Activated CD4-positive, CD25-positive, alpha-beta regulatory T cell treated with anti-CD3 and anti-CD28 coated beads, Interleukin-2, amount 50 U/mL, for 72 hours (primary cell): Measurements from ENCODE around the gene ARPC1A.

Experiments used
- DNase-seq: peaks from one replicate; pipeline ENCODE4 v3.0.0; 2021

ARPC1A gene

DNA sequence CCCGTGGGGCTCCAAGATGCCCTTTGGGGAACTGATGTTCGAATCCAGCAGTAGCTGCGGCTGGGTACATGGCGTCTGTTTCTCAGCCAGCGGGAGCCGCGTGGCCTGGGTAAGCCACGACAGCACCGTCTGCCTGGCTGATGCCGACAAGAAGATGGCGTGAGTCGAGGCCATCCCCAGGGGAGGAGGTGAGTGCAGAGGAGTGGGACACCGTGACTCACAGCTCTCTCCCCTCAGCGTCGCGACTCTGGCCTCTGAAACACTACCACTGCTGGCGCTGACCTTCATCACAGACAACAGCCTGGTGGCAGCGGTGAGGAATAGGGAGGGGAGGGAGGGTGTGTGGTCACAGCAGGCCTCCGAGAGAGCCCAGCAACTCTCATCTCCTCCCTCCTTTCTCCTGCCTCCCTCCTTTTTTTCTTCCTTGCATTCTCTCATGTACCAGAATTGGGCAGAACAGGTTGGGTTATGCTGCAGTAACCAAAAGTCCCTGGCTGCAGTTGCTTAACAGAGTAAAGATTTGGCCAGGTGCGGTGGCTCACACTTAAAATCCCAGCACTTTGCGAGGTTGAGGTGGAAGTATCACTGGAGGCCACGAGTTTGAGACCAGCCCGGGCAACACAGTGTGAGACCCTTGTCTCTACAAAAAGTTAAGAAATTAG is 65.4 kb downstream of the ARPC1A start:
- DNase-seq = no peak

DNA sequence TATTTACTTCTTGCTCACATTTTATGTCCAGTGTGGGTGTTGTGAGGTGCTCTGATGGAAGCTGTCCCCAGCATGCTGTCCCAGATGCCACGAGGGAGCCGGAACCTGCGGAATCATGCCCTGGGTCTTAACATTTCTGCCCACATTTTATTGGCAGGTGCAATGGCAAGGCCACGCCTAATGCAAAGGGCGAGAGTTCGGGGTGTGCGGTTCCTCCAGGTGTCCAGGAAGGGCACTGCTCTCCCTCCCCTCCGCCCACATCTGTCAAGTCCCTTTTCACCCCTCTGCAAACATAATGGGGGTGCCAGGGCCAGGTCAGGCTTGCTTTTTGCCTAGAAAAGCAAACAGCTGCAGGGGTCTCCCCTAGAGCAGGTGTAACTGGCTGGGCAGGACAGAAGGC is 66.3 kb downstream of the ARPC1A start:
- DNase-seq = no peak

DNA sequence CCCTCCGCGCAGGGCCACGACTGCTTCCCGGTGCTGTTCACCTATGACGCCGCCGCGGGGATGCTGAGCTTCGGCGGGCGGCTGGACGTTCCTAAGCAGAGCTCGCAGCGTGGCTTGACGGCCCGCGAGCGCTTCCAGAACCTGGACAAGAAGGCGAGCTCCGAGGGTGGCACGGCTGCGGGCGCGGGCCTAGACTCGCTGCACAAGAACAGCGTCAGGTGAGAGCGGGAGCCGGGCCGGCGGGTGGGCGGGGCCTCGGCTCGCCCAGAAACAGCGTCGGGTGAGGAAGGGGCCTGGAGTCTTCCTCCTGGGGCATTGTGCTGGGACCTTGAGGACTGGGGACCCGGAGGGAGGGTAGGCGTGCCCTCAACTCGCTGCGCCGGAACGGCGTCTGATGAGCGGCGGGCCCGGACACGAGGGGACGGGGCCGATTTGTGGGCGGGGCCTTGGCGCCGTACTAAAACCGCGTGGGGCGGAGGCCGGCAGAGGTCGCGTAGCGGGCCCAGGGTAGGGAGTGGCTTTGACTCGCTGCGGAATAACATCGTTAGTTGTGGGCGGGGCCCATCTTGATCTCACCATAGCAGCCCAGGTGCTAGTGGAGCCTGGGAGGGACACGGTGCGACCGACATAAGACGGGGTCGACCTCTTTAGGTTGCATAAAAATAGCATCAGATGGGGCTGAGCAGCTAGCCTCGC is 67.1 kb downstream of the ARPC1A start:
- DNase-seq = peak; percentile 78

GRCh38 chr7:99393355-99394187 is 67.9 kb downstream of the ARPC1A start:
- DNase-seq = no peak

GRCh38 chr7:99394188-99394502 is 68.4 kb downstream of the ARPC1A start:
- DNase-seq = no peak

GRCh38 chr7:99395616-99396327 is 70.1 kb downstream of the ARPC1A start:
- DNase-seq = no peak

DNA sequence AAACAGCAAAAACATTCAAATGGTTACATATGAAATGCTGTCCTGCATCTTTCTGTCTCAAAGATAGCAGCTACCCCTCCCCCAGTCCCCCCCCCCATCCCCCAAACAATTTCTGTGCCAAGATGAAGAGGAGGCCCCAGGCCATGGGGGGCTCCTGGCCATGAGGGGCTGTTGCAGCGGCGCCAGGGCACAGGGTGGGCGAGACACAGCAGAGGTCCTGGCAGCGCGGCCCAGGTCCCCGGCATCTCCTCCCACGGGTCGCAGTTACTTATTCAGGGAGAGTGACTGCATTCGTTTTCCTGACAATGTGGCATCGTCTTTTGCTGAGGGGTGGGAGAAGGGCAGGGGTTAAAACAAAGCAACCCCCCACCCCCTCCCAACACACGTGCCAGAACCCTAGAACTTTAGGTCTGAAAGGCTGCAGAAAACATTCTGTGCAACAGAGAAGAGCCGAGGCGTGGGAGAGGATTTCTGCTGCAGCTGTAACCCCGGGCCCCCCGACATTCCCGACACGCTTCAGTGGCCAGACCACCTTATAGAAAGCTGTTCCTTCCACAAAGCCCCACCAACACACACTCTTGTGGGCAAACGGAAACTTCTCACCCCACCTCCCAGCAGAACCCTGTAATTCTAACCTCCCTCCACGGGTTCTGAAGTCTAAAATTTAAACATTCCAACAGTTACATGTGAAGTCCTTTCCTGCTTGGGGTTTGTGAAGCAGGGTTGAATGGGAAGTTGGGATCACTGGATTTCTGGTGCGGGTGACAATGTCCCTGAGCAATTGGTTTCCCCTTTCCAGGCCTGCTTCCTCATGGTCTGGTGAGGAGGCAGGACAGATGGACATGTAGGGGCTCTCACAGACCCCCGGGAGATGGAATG is 71.0 kb downstream of the ARPC1A start:
- no peak for DNase-seq

DNA sequence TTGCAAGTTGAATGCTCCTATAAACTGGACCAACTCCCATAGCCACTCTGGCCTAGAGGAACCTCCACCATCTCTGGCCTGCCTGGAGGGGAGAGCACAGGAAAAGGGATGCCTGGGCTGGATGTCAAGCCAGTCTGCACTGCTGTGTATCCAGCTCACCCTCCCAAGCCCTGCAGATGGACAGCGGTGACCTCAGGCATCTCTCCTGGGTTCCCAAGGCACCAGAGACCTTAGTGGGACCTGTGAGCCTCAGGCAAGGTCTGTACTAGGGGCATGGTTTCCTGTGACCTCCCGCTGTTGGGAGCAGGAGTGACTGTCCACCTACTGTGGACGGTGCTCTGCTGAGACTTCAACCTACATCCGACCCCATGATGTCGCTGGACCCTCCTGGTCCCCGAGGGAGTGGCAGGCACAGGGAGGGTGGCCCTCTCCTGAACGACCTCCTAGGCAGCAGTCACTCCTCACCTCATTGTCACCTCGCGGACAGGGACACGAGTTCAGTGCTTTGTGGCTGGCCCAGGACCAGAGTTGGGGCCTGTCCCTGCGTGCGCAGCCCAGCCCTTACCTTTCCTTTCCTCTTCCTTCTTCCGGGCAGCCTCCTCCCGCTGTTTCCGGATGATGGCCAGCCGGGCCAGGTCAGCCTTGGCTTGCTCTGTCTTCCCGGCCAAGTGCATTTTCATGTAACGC is 71.7 kb downstream of the ARPC1A start:
- no peak for DNase-seq

- DNase-seq = no peak
Measured at GRCh38 chr7:99398891-99399445, 73.3 kb downstream of the ARPC1A start.

- DNase-seq = no peak
Measured at GRCh38 chr7:99399597-99399996, 73.9 kb downstream of the ARPC1A start.

DNA sequence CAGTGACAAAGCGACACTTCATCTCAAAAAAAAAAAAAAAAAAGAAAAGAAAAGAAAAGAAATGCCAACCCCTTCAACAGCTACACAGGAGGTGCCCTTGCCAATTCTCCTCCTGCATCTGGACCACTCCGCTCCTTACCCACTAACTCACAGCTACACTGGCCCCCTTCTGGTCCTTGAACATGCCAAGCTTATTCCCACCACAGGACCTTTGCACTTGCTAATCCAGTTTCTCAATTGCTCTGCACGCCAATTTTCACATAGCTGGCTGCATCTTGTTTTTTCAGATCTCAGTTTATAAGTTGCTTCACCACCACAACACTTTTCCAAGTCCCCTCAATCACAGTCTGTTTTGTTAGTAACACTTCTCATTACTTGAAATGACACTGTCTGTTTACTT is 77.2 kb downstream of the ARPC1A start:
- DNase-seq = no peak

DNA sequence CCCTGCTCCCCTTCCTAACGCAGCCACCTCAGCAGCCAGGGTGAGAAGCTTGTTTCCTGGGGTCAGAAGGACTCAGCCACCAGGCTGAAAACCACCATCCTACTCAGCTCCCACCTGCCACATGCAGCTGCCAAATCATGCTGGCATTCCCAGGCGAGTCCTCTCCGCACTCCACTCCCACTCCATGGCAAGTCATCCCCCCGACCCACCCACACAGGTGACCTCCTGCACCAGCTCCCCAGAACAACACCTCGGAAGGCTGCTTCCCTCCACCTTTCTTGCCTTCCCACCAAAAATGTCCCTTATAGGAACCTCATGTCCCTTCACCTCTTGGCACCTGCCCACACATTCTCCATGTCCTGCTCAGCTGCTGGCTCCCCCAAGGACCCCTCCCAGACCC is 78.1 kb downstream of the ARPC1A start:
- no peak for DNase-seq

DNA sequence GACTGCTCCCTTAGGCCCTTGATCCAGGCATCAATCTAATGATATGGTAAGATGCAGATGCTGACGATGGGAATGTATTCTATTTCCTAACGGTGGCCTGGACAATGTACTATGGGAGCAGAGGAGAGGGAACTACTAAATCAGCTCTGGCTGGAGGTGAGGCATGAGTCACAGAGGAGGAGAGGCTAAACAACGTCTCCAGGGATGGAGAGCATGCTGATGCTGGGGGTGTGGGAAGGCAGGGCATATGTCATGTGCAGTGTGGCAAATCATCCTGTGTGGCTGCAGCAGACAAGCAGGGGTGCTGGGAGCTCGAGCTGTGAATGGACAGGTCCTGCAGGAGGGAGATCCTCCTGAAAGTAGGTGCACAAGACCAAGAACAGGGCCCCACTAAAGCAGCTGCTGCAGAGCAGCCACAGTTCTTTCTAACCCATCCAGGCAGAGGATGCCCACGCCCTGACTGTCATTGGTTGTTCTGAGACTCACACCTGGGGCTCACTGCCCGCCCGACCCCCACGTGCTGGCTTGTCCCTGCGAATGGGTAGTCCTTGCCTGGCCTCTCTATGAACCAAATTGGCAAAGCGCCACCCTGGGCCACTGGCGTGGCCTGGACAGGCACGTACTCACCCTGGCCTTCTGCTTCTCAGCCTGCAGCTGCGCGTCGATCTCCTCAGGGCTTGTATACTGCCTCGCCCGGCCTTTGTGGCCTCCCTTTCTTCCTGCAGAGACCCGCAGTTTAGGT is 78.7 kb downstream of the ARPC1A start:
- DNase-seq = no peak

- DNase-seq = no peak
Measured at GRCh38 chr7:99404977-99405320, 79.3 kb downstream of the ARPC1A start.

- no peak for DNase-seq
Measured at GRCh38 chr7:99406557-99406956, 80.9 kb downstream of the ARPC1A start.

DNA sequence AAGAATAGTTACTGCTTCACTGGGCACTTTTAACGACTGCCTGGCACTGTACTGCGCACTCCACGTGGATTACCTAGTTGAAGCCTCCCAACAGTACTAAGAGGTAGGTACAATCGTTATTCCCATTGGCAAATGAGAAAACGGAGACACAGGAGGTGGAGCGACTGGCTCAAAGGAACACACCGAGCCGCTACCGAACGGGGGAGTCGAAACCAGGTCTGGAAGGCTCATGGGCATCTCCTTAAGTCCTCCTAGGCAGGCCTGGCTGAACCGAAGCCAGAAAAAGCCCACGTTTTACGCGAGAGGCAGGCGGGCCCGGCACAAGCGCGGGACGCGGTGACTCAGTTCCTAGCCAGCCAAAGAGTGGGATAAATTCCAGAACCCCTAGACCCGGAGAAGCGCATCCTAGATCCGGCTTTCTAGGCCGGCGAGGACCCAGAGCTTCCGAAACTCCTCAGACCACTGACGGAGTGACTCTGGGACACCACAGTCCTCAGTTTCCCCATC is 82.2 kb downstream of the ARPC1A start:
- DNase-seq = peak; percentile 41

- peak; percentile 91 for DNase-seq
Measured at GRCh38 chr7:99408379-99409191, 82.9 kb downstream of the ARPC1A start, which contains the start of the genes BUD31 and PDAP1. TSS of gene BUD31 (plus strand) at chr7:99408969. CDS start at chr7:99411093, 2,124 bp downstream. TSS of gene PDAP1 (minus strand) at chr7:99408597. CDS start at chr7:99408548, 49 bp downstream.

DNA sequence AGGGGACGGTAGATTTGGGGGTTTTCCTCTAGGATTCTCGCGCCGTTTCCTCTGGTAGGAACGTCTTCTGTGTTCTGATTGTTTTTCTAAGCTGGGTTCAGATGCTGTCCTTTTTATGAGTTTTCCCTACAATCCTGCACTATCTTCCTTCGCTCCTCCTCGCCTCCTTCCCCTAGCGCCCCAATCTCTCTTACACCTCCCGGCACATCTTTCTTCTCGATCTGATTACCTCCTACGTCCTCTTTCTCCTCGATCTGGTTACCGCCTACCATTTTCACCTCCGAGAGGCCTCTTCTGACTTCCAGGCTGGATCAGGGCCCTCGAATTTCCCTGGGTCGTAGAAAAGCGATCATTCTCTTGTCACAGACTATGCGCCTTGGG is 83.5 kb downstream of the ARPC1A start:
- no peak for DNase-seq

DNA sequence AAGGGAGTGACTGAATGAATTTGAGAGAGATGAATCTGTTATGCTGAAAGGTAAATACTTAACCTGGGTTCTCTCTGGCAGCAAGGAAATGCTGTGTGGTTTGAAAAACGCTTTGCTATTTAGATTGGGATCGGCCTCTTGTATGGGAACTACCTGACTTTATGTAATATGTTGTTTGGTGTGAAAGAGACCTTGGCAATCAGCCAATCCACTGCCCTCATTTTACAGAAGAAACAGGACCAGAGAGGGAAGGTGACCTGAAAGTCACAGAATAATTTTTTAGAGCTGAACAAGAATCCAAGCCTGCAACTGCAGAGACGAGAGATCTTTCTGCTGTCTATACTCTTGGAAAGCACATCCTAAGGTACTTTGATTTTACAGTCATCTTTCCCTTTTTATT is 84.1 kb downstream of the ARPC1A start:
- DNase-seq = no peak
